GM12873 (cell line): ENCODE data around the gene CATSPER1.

Experiments used
- CTCF ChIP-seq: IDR thresholded peaks from 2 replicates; pipeline ENCODE4 v1.5.1; 2012; ENCODE audit warnings: low read depth, mild to moderate bottlenecking, moderate library complexity, low read length, control low read depth; ENCODE audit not compliant: insufficient read depth; ENCODE audit errors: missing control alignments

Gene CATSPER1

GRCh38 chr11:66011785-66012303, 14.4 kb downstream of the CATSPER1 start, which contains the start of gene CST6:
Gene CST6 (plus strand): TSS chr11:66012008. CDS start chr11:66012045, 37 bp downstream.
- TF ChIP-seq CTCF, result no peak

GRCh38 chr11:66011239-66011784, 15.0 kb downstream of the CATSPER1 start:
- no peak for TF ChIP-seq CTCF

- no peak for TF ChIP-seq CTCF
Measured at GRCh38 chr11:66008468-66009101, 17.7 kb downstream of the CATSPER1 start.

GRCh38 chr11:66008095-66008467, 18.2 kb downstream of the CATSPER1 start:
- no peak for TF ChIP-seq CTCF

GRCh38 chr11:66007201-66007634, 19.1 kb downstream of the CATSPER1 start:
- no peak for TF ChIP-seq CTCF

- TF ChIP-seq CTCF, result no peak
Measured at GRCh38 chr11:66006891-66007176, 19.4 kb downstream of the CATSPER1 start.

GRCh38 chr11:66006134-66006890, 20.0 kb downstream of the CATSPER1 start:
- no peak for TF ChIP-seq CTCF
